GM19438 (cell line): Measurements from ENCODE around the gene CACHD1.
"Not testable (repeated sequence)": the region's sequence is repeated elsewhere in the genome, so short reads cannot be mapped to it uniquely, and the experiment has no call there.

ENCODE experiments used
- ATAC-seq: cut with Tn5 transposase; IDR thresholded peaks from one replicate; pipeline ENCODE4 v1.9.1; 2021; ENCODE audit warnings: low read depth; ENCODE audit not compliant: unreplicated experiment

The CACHD1 gene

DNA sequence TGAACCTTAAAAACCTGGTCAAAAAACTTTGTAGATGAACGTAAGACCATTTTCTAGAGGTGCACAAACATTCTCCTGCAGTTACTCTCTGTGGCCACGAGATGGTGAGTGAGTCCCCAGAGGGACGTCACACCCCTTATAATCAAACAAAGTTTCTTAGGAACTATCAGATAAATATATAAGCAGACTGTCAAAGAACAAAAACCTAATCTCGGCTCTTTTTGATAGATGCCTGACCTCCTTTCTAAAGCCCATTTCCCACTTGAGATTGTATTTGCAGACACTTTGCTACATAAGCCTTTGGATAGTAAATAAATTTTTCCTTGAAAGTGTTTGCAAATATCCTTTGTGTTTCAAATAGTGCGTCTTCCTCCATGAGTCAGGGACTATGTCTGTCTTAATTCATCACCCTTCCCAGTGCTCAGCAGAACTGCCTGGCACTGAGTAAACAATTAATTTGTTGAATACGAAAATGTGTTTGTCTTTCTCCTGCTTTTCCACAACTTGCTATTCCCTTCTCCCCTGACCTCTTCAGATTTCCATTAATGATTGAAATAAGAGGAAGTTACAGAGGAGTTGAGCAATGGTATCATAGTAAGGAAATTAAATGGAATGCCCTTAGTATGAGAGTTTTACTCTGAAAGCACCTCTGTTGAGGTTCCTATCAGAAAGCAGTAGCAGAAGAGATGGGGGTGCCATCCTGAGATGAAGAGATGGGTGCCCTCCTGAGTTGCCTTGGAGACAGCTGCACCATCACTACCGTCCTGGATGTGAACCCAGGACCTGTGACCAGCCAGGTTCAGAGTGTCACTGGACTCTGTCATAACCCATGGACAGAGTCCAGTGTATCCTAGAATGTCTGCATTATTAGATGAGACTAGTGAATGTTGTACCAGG is 217.1 kb downstream of the CACHD1 start:
- ATAC-seq = no peak

DNA sequence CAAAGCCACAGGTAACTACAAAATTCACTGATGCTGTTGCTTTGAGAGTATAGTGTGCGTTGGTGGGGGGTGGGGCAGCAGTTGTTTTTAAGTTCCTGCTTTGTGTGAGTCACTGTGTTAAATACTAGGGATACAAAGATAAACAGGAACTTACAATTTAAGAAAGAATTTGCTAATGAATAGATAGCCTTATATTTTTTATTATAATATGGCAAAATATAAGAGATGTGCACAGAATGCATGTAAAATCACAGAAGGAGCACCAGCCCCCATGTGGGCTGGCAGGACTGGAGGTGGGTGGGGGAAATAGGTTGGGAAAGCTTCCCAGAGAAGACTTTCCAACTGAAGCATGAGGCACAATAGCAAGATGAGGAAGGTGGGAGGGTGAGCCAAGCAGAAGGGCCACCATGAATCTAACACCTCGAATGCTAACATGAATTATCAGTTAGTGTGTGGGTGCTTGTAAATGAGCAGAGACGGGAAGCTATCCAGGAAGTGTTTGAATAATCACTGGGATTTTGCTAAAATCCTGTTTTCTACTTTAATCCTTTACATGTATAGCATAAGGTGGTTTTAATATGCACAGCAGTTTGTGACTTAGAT is 217.9 kb downstream of the CACHD1 start:
- no peak for ATAC-seq

DNA sequence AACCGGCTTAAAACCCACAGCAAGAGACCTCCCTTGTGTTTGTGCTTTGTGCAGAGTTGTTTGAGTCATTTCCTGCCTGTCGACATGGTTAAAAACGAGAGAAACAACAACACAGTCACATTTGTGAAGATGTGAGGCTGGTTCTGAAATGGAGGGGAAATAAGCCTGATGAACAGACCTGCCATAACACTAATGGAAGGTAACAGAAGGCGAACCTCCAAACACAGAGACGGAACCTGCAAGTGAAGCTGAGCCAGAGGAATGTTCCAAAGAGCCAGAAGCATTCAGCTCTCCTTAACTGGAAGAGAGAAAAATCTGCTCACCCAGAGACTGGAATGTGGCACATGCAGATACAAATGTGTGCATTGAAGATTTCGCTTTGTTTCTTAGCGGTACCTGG is 221.7 kb downstream of the CACHD1 start:
- no peak for ATAC-seq

DNA sequence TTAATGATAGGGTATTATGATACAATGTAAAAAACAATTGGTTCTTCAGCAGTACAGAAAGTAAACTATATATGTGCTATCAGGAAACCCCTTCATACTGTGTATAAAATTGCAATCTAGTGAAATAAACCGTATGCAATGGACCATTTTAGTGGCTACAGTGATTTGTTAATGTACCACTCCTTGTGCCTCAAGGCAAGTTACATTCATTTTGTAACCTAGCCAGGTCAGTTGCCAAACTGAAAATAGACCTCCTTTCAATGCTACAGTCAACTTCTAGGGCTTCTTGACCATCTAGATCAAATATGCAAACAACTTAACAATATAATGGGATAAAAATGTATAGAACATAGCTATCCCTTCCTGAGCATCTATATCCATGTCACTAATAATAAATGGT is 223.0 kb downstream of the CACHD1 start:
- no peak for ATAC-seq

DNA sequence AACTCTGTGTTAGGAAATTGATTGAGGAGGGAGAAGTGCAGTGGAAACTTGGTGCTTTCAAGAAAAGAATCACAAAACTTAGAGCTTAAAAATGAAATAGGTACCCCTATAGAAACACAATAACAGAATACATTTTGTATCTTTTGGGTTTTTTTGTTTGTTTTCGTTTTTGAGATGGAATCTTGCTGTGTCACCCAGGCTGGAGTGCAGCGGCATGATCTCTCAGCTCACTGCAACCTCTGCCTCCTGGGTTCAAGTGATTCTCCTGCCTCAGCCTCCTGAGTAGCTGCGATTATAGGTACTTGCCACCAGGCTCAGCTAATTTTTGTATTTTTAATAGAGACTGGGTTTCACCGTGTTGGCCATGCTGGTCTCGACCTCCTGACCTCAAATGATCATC is 223.5 kb downstream of the CACHD1 start:
- no peak for ATAC-seq

DNA sequence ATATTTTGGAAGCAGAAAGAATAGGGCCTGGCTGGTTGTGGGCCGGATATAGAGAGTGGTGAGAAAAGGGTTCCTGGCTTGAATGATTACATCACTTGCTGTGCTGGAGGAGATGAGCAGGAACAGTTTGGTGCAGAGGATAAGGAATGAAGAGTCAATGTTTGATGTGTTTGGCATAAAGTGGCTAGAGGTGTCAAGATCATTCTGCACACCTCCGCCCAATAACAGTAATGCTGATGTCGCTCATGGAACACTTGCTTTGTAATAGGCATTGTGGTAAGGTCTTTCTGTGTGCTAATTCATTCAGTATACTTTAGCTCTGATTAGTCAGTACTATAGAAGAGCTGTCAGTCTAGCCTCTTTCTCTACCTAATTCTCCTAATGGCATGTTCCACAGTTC is 226.9 kb downstream of the CACHD1 start:
- no peak for ATAC-seq

DNA sequence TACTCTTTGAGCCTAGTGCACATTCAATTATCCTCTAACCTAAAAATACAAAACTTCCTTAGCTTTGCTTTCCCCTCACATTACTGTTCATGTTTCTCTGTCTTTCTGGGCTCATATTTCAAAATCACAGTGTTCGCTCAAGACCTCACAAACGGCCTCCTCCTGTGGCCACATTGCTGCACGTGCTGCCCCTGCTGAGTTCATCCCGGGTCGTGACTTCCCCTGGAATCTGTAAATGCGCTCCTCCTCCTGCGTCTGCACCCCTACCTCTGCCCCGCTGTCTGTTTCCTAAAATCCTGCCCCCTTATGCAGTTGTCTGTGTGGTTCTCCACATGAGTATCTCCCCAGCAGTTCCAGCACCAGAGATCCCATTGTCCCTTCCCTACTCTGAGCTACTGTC is 229.4 kb downstream of the CACHD1 start:
- ATAC-seq = no peak

DNA sequence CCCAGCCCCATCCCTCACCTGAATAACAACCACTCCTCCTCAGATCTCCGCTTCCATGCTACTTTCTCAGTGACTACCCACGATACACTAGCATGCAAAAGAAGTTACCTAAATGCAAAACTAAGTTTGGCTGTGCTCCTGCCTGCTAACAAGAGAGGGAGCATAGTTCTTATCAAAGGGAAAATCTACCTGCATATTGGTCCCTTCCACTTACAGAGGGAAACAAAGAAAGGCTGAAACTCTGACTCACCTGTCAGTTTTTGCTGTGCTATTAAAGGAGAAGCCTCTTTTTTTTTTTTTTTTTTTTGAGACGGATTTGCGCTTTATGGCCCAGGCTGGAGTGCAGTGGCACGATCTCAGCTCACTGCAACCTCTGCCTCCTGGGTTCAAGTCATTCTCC is 231.1 kb downstream of the CACHD1 start:
- no peak for ATAC-seq

DNA sequence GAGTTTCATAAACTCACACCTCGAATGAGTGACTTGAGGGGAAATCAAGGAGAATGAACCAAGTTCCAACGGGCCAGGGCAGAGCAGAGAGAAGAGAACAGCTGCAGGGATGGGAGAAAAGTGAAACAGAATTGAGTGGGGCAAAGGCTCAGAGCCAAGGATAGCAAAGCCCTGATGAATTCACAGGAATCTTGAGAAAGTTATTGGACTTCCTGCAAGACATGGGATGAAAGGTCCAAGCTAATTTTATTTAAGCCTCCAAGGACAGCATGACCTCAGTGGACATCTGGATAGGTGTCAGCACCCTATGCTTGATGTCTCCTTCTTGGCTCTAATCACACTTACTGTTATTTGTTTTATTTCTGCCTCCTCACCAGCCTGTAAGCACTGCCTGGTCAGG is 232.0 kb downstream of the CACHD1 start:
- ATAC-seq = no peak

DNA sequence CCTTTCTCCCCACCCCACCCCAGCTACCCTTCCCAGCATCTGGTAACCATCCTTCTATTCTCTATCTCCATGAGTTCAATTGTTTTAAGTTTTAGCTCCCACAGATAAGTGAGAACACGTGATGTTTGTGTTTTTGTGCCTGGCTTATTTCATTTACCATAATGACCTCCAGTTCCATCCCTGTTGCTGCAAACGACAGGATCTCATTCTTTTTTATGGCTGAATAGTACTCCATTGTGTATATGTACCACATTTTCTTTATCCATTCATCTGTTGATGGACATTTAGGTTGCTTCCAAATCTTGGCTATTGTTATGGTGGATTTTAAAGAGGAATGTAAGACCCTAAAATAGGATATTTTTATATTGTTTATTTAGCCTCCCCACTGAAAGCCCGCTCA is 232.7 kb downstream of the CACHD1 start:
- not testable (repeated sequence) for ATAC-seq

DNA sequence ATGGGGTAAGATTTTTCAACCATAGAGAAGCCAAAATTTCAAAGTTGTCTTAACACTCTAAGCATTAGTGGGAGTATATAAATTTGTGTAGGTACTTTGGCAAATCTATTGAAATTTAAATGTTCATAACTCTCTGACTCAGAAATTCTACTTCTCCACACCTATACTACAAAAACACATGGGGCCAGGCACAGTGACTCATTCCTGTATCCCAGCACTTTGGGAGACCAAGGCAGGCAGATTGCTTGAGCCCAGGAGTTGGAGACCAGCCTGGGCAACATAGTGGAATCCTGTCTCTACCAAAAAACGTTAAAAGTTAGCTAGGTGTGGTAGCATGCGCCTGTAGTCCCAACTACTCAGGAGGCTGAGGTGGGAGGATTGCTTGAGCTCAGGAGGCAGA is 233.7 kb downstream of the CACHD1 start:
- no peak for ATAC-seq

DNA sequence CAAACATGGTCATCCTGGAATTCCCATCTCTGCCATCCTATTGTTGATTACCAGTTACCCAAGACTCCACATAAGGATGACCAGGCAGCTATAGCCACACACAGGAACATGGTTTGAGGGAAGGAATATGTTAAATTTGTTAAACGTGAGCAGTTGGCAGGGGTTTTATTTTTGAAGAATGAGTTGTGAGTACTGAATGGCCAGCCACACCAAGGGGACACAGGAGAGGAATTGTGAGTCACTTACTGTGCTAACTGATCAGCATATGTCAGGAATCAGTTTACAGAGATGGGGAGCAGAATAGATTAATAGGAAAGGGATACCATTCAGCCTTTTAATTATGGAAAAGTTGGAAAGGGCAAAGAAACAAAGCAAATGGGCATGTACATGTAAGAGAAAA is 235.7 kb downstream of the CACHD1 start:
- ATAC-seq = no peak

DNA sequence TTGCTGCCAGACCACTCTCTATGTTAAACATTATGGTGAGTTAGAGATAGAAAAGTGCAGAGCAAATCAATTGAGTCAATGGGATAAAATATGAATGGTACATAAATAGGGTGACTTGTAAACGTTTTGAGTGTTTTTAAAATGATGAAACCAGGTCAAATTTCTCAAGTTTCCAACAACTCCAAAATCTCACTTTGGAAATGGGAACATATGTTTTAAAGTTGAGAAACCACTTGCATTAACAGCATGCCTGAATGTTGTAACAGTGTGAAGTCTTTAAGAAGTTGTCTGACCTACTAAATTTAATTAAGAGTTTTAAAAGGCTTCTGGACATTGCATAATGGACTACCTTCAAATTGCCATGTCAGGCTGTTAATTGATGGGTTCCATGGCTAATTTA is 241.3 kb downstream of the CACHD1 start:
- no peak for ATAC-seq

DNA sequence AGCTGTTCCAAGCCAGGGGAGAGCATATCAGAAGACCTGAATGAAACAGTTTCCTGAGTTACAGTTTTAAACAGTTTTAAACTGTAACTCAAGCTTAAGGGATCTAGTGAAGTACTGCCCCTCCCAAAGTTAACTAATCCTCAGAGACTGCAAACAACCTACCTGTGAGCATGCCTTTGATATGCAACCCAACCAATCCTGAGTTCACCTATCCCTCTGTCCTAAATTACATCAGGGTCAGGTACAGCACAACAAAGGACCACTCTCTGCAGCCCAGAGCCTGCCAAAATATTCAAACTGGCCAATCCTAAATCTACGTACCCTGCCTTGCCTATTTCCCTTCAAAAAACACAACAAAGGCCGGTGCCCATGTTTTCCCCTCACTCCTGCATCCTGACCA is 242.1 kb downstream of the CACHD1 start:
- no peak for ATAC-seq

DNA sequence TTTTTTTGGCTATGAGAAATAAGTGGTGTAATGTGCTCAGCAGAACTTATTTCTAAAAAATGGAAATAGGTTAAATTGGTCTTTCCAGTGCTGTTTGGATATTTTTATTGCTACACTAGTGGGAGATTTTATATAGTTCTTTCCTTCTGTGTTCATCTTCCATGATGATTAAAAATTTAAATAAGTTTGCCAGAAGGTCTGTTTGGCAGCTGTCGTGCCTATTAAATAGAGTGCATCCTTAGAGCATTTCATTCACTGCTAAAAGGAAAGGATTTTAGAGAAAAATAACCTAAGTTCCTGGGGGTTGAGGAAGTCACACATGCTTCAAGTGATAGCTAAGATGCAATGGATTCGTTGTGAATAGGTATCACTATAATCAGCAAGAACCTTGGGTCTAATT is 245.3 kb downstream of the CACHD1 start:
- no peak for ATAC-seq

DNA sequence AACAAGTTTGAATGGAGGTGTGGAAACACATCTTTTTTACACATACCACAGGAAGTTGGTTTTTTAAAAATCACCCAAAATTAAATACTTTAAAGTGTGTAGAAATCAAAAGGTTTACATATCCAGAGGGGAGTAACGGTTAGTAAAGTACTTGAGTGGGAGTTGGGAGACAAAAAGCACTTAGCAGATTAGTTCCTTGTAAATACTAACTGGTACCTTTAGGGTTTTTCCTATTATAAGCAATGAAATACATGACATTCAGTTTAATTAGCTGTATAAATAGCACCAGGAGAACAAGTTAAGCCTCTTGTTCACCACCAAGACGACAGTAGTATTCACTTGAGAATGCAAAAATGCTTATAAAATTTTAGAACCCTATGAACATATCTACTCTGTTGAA is 251.2 kb downstream of the CACHD1 start:
- ATAC-seq = no peak

DNA sequence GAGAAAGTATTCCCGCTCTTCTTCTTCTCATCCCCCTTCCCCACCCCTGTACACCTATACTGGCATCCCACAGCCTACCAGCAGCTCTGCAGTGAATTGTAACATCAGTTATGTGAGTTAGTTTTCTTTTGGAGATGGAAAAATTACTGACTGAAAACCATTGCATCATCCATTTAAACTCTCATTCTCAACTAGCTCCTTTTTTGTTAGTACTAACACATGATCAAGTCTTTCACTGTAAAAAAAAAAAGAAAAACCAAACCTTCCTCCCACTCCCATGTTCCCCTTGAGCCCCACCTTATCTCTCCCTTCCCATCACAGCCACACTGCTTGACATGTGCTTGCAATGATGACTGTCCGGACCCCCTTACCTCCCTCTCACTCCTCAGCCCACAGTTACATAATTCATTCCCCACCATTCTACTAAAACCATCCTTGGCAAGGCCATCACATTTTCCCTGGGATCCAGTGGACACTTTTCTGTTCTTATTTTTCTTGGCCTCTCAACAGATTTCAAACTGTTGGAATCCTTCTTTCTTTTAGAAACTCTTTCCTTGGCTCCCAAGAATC is 251.7 kb downstream of the CACHD1 start:
- no peak for ATAC-seq

DNA sequence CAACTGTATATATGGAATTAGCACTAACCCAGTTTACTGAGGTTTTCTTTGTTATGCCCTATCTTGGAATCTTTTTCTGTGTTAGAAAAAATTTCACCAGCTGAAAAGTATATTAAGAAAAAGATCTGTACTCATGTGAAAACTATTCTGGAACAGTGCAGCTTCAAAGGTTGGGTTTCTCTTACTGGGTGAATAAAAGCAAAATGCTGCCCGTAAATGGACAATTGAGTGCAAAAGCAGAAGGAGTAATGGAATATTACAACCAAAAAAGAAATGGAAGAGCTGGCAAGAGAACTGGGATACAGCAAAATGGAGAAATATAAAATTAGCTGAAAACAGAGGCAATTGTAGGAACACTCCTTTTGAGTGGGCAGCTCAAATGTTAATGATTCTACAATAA is 257.9 kb downstream of the CACHD1 start:
- ATAC-seq = no peak

DNA sequence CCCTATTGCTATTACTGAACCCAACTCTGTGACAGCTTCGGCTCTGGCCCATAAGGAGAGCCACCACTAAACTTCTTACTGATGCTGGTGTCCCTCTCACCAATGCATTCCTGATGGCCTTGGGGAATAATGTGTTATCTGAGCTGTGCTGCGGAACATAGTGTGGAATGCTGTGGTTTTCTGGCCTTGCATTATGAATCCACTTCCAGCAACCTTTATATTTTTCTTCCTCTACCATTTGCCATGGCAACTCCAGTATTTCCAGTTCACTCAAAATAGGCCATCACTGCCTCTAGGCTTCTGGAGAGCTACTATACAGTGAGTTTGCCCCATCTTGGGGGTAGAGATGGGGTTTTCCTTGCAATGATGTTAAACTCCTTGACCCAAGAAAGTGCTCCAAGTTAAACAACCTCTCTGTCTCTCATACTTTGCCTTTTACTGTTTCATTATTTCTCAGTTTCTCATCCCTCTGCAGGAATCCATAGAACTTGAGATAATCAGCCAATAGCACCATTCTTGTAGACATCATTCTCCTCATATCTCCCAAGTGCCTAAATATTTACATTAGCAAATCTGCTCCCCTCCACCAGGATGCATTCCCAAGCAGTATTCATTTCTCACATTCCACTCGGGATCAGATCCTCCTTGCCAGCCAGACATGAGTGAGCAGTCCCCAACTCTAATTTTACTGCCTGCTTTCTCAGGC is 263.8 kb downstream of the CACHD1 start:
- ATAC-seq = no peak

DNA sequence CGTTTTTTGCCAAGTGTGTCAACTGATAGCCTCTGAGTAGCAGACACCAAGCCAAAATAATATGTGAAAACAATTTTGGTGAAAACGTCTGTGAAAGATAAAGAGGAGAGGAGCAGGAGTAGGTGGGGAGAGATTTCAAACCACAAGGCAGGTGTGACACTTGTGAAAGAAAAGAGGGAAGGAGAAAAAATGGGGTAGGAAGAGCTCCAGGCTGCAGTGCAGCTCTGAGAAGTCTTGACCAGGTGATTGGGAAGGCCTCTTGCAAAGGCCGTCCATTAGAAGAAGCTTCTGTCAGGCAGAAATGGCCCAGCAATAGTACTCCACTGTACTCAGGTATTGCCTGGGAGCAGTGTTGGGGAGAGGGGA is 264.3 kb downstream of the CACHD1 start:
- ATAC-seq = no peak

DNA sequence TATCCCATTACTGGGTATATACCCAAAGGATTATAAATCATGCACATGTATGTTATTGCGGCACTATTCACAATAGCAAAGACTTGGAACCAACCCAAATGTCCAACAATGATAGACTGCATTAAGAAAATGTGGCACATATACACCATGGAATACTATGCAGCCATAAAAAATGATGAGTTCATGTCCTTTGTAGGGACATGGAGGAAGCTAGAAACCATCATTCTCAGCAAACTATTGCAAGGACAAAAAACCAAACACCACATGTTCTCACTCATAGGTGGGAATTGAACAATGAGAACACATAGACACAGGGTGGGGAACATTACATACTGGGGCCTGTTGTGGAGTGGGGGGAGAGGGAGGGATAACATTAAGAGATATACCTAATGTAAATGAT is 270.8 kb downstream of the CACHD1 start:
- not testable (repeated sequence) for ATAC-seq
